Stimulated activated CD4-positive, alpha-beta T cell treated with anti-CD3 and anti-CD28 coated beads, Interleukin-1b, Interleukin-23, amount 100 ng/mL, for 1 hour (primary cell): Measurements from ENCODE around the gene ASCL5.
"Not testable (repeated sequence)": the region's sequence is repeated elsewhere in the genome, so short reads cannot be mapped to it uniquely, and the experiment has no call there.

Experiments
- DNase-seq, 2 donors: peaks; one replicate each; pipeline ENCODE4 v3.0.0-alpha.2; 2020; ENCODE audit warnings: low read depth in 2 of 2

ASCL5 gene

DNA sequence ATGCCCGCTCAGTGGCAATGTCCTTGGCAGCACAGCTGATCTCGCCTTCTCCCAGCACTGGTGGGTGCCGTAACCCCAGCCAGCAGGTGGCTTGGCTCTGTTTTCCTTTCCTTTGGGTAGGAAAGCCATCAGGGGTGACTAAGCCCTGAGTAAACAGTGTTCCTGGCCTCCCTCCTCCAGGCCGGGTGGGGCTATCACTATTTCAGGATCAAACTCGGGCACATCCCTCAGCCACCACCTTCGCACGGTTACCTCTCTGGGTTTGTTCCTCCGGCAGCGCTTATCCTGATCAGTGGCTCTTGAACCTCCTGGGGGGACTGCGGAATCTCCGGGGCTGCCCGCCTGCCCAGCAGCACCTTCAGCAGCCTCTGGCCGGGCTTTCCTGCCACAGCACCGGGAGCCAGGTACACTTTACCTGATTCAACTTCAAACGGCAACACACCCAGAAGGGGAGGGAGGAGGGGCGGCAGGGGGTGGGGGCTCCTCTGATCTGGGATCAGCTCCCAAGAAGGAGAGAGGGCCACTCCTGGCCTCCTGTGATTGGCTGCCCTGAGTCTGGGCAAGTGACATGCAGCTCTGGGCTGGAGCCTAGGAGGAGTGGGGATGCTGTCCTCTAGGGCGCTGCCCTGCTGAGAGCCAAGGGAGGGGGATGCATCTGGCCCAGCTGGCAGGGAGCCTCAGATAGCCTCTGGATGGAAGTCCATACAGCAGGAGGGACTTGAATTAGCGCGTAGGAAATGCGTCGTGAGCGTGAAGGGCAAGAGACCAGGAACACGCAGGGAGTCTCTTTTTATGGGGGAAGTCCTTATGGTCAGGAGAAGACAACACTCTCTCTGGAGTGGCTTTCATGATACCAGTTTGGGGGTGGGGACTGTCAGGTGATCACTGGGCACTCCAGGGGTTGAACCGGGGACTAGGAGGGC, at the start of gene ASCL5:
Gene ASCL5, minus strand, starts transcription at position 353 of the 923 bp plus-strand sequence. CDS start 11,812 bp downstream, outside the sequence.
- DNase-seq, result no peak

DNA sequence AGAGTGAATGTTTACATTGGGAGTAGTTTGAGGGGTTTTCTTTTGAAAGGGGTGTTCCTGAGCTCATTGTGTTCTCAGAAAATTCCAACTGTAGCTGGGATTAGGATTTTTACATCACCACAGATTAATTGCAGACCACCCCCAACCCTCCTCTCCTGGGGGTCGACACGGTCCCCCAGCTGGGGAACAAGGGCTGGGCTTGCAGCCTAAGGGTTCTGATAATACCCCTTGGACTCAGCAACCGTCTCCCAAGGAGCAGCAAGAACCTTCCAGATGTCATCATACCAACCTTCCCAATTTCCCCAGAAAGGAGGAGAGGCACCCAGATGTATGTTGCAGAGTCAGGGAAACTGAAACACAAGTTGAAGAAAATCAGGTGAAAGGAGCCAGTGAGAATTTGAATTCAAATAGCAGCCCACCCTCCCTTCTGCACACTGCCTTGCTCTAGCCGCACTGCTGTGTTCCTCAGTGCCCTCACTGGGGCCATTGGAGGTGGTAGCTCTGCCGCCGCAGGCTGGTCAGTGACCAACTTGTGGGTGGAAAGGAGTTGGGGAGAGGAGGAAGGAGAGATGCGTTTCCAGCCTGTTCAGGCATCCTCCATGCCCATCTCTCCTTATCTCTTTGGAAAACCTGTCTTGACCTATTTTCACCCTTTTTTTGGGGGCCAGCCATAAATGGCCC, 49.0 kb upstream of the ASCL5 start:
- no peak for DNase-seq

DNA sequence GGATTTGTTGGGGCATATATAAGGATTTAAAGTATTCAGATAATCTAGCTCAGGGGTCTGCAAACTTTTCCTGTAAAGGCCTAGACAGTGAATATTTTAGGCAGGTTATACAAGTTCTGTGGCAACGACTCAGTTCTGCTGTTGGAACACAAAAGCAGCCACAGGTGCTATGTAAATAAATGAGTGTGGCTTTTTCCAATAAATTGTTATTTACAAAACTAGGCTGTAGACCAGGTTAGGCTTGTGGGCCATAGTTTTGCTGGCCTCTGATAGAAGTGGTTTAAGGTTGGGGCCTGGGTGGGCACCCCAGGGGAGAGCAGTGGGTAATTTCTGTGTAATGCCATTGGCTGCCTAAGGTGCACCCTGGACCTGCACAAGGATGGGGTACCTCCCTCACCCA, 46.8 kb upstream of the ASCL5 start:
- DNase-seq, result no peak

- no peak for DNase-seq
Measured at GRCh38 chr1:201172999-201173610, 46.1 kb upstream of the ASCL5 start.

GRCh38 chr1:201172326-201172725, 45.3 kb upstream of the ASCL5 start:
- no peak for DNase-seq

DNA sequence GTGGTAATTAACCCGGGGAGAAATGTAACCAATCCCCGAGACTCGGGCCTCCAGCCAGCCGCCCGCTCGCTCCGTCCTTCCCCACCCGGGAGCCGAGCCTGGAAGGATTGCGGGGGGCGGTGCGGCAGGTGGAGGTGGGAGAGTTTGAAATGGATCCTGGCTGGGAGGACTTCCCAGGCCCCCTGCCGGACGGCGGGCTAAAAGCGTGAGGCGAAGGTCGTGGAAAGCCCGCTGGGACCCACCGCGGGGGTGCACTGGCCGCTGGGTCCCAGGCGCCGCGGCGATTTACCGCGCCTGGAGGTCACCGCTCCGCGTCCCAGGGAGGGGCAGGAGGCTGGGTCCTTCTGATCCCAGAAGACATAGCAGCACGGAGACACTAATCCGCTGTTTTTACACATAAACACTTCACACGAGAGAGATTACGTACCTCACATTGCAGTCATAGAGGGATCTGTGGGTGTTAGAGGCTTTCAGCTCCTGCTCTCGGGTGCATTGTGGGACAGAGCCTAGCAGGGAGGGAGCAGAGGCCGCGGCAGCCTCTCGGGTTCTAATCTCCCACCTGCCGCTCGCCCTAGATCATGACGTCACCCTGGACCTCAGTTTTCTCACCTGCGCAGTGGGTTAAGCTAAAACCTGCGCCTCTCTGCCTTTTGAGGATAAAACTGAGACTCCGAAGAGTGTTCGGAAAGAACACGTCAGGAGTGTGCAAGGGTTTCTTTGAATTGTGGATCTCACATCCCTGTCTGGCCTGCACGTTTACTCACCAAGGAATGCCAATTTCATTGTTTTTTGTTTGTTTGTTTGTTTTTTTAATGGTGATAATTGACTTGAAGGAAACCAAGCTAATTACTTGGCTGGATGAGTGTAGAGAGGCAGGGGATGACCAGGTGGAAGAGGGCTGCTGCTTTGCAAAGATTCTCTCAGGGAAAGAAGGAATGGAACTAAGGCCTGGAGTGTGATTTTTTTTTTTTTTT, 44.4 kb upstream of the ASCL5 start:
- DNase-seq, result peak in 1 of 2 donors; percentile 15

- DNase-seq, result peak; percentile 8 to 50
Measured at GRCh38 chr1:201170533-201171062, 43.6 kb upstream of the ASCL5 start.

DNA sequence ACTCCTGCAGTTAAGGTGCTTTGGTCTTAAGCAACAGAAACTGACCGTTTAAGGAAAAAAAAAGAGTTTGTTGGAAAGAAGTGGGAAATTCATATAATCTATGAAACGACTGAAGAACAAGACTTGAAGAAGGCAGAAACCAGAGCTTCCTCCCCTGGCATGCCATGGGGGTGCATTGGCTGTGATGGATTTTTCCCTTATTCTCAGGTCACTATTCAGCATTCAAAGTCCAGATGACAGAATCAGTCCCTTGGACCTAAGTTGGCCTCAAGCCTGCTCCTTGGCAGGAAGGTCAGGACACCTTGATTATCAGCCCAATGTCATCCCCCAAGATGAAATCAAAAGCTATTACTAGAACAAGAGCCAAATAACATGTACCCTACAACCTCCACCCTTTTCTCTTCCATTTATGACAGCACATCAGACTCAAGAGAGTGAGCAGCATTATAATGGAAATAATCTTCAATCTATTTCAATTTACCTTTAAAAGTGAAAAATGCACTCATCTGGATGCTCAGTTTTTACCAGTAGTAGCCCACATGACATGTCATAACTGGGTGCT, 43.1 kb upstream of the ASCL5 start:
- DNase-seq, result no peak

- DNase-seq, result no peak
Measured at GRCh38 chr1:201169203-201169602, 42.2 kb upstream of the ASCL5 start.

DNA sequence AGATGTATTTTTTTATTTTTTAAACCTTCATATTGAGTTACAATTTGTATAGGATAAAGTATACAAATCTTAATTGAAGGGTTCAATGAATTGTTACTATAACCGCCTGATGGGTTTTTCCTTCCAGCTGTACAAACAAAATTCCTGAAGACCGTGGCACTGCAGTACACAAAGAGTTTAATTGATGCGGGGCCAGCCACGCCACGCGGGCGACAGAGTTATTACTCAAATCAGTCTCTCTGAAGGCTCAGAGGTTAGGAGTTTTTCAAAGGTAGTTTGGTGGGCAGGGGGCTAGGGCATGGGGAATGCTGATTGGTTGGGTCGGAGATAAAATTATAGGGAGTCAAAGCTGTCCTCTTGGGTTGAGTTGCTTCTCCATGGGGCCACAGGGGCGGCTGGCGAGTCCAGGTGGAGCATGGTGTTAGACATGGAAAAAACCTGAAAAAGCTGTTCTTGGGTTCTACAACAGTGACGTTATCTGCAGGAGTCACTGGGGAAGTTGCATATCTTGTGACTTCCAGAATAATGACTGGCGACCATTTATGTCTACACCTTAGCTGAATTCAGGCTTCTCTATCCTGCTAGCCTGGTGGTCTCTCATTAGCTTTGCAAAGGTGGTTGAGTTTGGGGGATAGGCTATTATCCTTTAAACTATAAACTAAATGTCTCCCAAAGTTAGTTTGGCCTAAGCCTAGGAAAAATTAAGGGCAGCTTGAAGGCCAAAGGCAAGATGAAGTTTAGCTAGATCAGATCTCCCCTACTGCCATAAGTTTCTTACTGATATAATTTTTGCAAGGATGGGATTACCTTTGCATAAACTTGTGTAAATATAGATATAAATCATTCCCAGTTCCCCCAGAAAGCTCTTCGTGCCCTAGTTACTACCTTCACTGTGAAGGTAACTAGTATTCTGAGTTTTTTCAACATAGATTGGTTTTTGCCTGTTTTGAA, 40.3 kb upstream of the ASCL5 start:
- no peak for DNase-seq

GRCh38 chr1:201164645-201165044, 37.7 kb upstream of the ASCL5 start:
- DNase-seq, result no peak

DNA sequence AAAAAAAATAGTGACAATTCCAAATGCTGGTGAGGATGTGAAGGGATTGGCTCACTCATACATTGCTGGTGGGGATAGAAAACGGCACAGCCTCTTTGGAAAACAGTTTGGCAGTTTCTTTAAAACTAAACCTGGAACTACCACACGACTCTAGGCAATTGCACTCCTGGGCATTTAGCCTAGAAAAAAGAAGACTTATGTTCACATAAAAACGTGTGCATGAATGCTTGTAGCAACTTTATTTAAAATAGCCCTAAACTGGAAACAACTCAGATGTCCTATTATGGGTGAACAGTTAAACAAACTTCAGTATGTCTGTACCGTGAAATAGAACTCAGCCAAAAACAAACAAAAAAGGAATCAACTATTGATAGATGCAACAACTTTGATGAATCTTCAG, 36.7 kb upstream of the ASCL5 start:
- DNase-seq, result no peak

GRCh38 chr1:201163036-201163435, 36.1 kb upstream of the ASCL5 start:
- DNase-seq, result not testable (repeated sequence)

- DNase-seq, result no peak
Measured at GRCh38 chr1:201157949-201158348, 31.0 kb upstream of the ASCL5 start.

DNA sequence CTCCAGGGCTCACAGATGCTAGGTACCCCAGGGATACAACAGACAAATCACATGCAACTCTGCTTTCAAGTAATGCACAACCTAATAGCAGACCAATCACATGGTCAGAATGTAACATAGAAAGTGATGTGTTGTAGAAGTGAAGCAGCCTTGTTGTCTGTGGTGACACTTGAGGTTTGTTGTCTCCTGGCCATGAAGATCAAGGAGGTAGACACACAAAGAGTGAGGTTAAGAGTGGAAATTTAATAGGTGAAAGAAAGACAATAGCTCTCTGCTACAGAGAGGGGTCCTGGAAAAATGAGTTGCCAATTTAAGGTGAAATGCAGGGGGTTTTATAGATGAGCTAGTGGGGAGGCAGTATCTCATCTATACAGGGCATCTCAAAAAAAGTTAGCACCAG, 29.8 kb upstream of the ASCL5 start:
- DNase-seq, result no peak

DNA sequence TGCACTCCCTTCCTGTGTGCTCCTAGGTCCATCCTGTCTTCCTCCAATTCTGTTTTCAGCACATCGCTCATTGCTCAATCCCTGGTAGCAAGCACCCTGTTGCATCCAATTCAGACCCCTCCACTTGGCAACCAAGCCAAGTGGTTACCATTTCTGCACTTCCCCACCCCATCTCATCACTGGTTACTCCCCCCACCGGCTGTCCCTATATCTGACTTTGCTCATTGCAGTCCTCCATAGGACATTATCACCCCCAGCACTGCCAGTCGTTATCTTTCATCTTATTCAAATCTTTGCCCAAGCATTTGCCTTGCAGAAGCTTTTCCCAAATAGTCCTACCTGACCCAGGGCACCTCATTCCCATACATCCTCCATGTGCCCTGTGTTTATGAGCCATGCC, 29.4 kb upstream of the ASCL5 start:
- no peak for DNase-seq

DNA sequence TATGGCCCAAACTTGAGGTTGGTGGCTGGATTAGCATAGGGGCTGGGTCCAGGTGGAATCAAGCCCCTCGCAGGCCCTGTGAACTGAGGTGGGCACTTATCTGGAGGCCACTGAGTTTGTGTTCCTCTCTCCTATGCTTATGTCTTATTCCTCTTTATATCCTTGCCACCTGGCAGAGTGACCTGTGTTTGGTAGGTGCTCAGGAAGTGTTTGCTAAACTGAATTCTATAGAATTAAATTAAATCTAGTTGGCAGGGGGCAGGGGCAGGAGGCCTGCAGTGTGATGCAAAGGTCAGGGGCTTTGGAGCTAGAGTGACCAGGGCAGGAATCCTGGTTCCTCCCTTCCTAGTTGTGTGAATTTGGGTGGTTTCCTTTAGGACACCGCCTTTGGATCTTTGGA, 28.4 kb upstream of the ASCL5 start:
- no peak for DNase-seq

GRCh38 chr1:201154389-201155165, 27.6 kb upstream of the ASCL5 start, which contains the start of gene TMEM9:
Gene TMEM9 (minus strand): TSS chr1:201154474. CDS start chr1:201153923, 551 bp downstream.
- DNase-seq, result peak; percentile 97 to 99
